Keratinocyte (primary cell): Measurements from ENCODE around the gene SMCO4. TPM values are rescaled to one million over a fixed set of nuclear protein-coding genes. Genes with fewer than 3 reads are reported as not detected.

ENCODE experiments used
- DNase-seq: peaks from one replicate; pipeline ENCODE4 v3.0.0-alpha.2; 2011; ENCODE audit warnings: low read depth, missing footprints, low spot score
- FAIRE-seq: peaks from 2 replicates; lab custom pipeline; 2011; peaks lifted over from hg19 to GRCh38; lab: Jason Lieb, UNC
- H2AFZ ChIP-seq: 2 replicates; pipeline ENCODE4 v1.6.0; 2012; ENCODE audit warnings: low read length, control low read depth, inconsistent platforms; ENCODE audit not compliant: control insufficient read depth
- H3K27ac ChIP-seq: 2 replicates; pipeline ENCODE4 v1.5.1; 2011; ENCODE audit warnings: low read length; ENCODE audit not compliant: control insufficient read depth, insufficient read depth
- H3K27me3 ChIP-seq: 3 replicates; pipeline ENCODE4 v1.6.0; 2011; ENCODE audit warnings: low read length; ENCODE audit not compliant: control insufficient read depth, insufficient read depth; ENCODE audit errors: extremely low read depth
- H3K36me3 ChIP-seq, 2 experiments: 2 replicates in 1 of 2; 3 replicates in 1 of 2; pipeline ENCODE4 v1.5.1; 2011; ENCODE audit warnings: low read length in 2 of 2, mild to moderate bottlenecking in 1 of 2; ENCODE audit not compliant: control insufficient read depth in 2 of 2, insufficient read depth in 2 of 2; ENCODE audit errors: extremely low read depth in 1 of 2
- H3K4me1 ChIP-seq: 3 replicates; pipeline ENCODE4 v1.5.1; 2011; ENCODE audit warnings: low read length; ENCODE audit not compliant: control insufficient read depth, insufficient read depth; ENCODE audit errors: extremely low read depth
- H3K4me2 ChIP-seq: 3 replicates; pipeline ENCODE4 v1.6.0; 2011; ENCODE audit warnings: low read depth, low read length; ENCODE audit not compliant: control insufficient read depth, insufficient read depth; ENCODE audit errors: extremely low read depth
- H3K4me3 ChIP-seq, 3 experiments: fragments of 200-600 bp in 1 of 3; sonication (generic) in 1 of 3; 2 replicates in 2 of 3; 3 replicates in 1 of 3; pipeline ENCODE4 v1.5.1; 2011 to 2016; ENCODE audit warnings: low read length in 3 of 3, mild to moderate bottlenecking in 3 of 3, control low read depth in 2 of 3, inconsistent platforms in 1 of 3, low read depth in 1 of 3, mixed read lengths in 1 of 3, mixed run types in 1 of 3, moderate library complexity in 1 of 3; ENCODE audit not compliant: control insufficient read depth in 2 of 3, insufficient read depth in 2 of 3; ENCODE audit errors: extremely low read depth in 1 of 3
- H3K79me2 ChIP-seq: 2 replicates; pipeline ENCODE4 v1.6.0; 2012; ENCODE audit warnings: low read length; ENCODE audit not compliant: control insufficient read depth, insufficient read depth
- H3K9ac ChIP-seq: 3 replicates; pipeline ENCODE4 v1.6.0; 2011; ENCODE audit warnings: low read length; ENCODE audit not compliant: control insufficient read depth, insufficient read depth; ENCODE audit errors: extremely low read depth
- H3K9me1 ChIP-seq: 3 replicates; pipeline ENCODE4 v1.6.0; 2011; ENCODE audit warnings: low read length; ENCODE audit not compliant: control insufficient read depth, insufficient read depth; ENCODE audit errors: extremely low read depth
- H3K9me3 ChIP-seq: 2 replicates; pipeline ENCODE4 v1.5.1; 2012; ENCODE audit warnings: low read depth, low read length; ENCODE audit not compliant: control insufficient read depth
- H4K20me1 ChIP-seq: 3 replicates; pipeline ENCODE4 v1.6.0; 2011; ENCODE audit warnings: low read length; ENCODE audit not compliant: control insufficient read depth, insufficient read depth; ENCODE audit errors: extremely low read depth
- EZH2 ChIP-seq: IDR thresholded peaks from one replicate; pipeline ENCODE4 v1.6.1; 2012; ENCODE audit warnings: inconsistent platforms, mild to moderate bottlenecking, low read length, moderate library complexity
- dilution Hi-C: fragments of 300-500 bp; cut with MboI; formaldehyde crosslinking; loops from one replicate; pipeline ENCODE4 v1.7.0; 2020; ENCODE audit warnings: low sequenced_read_pairs; ENCODE audit not compliant: extremely low pct_ligation_motif_present
- polyA plus RNA-seq, 5 experiments: library from polyadenylated mRNA; depleted of rRNA in 3 of 5; stranded (reverse) in 3 of 5; stranded (forward) in 1 of 5; unstranded in 1 of 5; fragments of >200 nt; gene quantifications; 1 replicate in 1 of 5; 2 replicates in 3 of 5; 3 replicates in 1 of 5; pipeline versions ENCODE4 v1.2.1 to v1.2.3, GENCODE V29; 2011 to 2012; ENCODE audit warnings: missing spikeins in 2 of 5, low read depth in 1 of 5, low replicate concordance in 1 of 5
- TF ChIP-seq, protein P1 (sequence below), 3 experiments: IDR thresholded peaks in 1 of 3; conservative IDR thresholded peaks in 1 of 3; optimal IDR thresholded peaks in 1 of 3; 2 replicates in 2 of 3; 3 replicates in 1 of 3; pipeline versions ENCODE3 to v1.5.1; 2011; ENCODE audit warnings: low read length in 3 of 3, mild to moderate bottlenecking in 3 of 3, moderate library complexity in 2 of 3, control low read depth in 1 of 3, inconsistent platforms in 1 of 3; ENCODE audit not compliant: insufficient read depth in 2 of 3; ENCODE audit errors: extremely low read depth in 1 of 3

Gene SMCO4
- polyA plus RNA-seq, 1 donor (not counting 4 experiments of a cell fraction or from before 2014, with no cell fraction given): 1.5 TPM

- DNase-seq: no peak
- no peaks in the 10 kb centered on the region for H3K79me2 ChIP-seq
- TF ChIP-seq, protein P1, sequence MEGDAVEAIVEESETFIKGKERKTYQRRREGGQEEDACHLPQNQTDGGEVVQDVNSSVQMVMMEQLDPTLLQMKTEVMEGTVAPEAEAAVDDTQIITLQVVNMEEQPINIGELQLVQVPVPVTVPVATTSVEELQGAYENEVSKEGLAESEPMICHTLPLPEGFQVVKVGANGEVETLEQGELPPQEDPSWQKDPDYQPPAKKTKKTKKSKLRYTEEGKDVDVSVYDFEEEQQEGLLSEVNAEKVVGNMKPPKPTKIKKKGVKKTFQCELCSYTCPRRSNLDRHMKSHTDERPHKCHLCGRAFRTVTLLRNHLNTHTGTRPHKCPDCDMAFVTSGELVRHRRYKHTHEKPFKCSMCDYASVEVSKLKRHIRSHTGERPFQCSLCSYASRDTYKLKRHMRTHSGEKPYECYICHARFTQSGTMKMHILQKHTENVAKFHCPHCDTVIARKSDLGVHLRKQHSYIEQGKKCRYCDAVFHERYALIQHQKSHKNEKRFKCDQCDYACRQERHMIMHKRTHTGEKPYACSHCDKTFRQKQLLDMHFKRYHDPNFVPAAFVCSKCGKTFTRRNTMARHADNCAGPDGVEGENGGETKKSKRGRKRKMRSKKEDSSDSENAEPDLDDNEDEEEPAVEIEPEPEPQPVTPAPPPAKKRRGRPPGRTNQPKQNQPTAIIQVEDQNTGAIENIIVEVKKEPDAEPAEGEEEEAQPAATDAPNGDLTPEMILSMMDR (optimal IDR thresholded peaks at IDR 0.05 in 1 of 3, IDR thresholded peaks at IDR 0.05 in 1 of 3, conservative IDR thresholded peaks at IDR 0.05 in 1 of 3; ENCODE audit: extremely low read depth in 1 of 3, insufficient read depth in 2 of 3, low read length in 3 of 3): no peak
- no peak for TF ChIP-seq EZH2
- H3K27ac ChIP-seq: no peak overlapping the region
- no peaks in the 10 kb centered on the region for H3K36me3 ChIP-seq
- no peaks in the 10 kb centered on the region for H3K9me3 ChIP-seq
- H3K4me3 ChIP-seq: no peak overlapping the region
- peaks cover 24% of the 10 kb centered on the region for H3K4me1 ChIP-seq
- H3K27me3 ChIP-seq: peaks cover 4% of the 10 kb centered on the region
- H3K9ac ChIP-seq: no peak overlapping the region
- H3K4me2 ChIP-seq: peak overlapping the region; percentile 43
- H3K9me1 ChIP-seq: no peaks in the 10 kb centered on the region
- dilution Hi-C loops: no loop called here
- H2AFZ ChIP-seq: no peak overlapping the region
- no peak for FAIRE-seq
- H4K20me1 ChIP-seq: no peaks in the 10 kb centered on the region
Measured at GRCh38 chr11:93517611-93518010, 25.6 kb downstream of the SMCO4 start.

DNA sequence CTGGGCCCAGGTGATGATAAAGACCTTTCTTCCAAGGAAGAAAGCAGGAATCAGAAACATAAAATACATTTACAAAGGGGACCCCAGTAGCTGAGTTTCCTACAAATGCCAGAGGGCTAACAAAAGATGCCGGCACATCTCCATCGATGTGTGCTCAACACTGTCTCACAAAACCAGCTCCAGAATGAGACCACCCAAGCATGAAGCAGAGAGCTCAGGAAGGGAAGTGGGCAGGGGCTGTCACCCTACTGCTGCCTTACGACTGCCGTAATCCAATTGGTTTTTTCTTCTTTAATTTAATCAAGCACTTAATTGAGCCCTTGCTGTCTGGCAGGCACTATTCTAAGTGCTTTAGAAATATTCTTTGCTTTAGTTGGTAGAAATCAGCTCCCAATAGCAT is 26.1 kb downstream of the SMCO4 start:
- no peaks in the 10 kb centered on the region for H4K20me1 ChIP-seq
- peaks cover 4% of the 10 kb centered on the region for H3K27me3 ChIP-seq
- dilution Hi-C loops: no loop called here

More for the DNA sequence above, 26.1 kb downstream of the SMCO4 start:
- H3K4me3 ChIP-seq: no peak overlapping the region
- DNase-seq (no peak), FAIRE-seq (no peak)
- no peak overlapping the region for H3K4me2 ChIP-seq
- H3K36me3 ChIP-seq: no peaks in the 10 kb centered on the region
- no peak overlapping the region for H2AFZ ChIP-seq
- no peaks in the 10 kb centered on the region for H3K9me1 ChIP-seq
- H3K9ac ChIP-seq: no peak overlapping the region
- no peaks in the 10 kb centered on the region for H3K9me3 ChIP-seq
- no peak overlapping the region for H3K27ac ChIP-seq
- no peaks in the 10 kb centered on the region for H3K79me2 ChIP-seq
- peaks cover 24% of the 10 kb centered on the region for H3K4me1 ChIP-seq
- TF ChIP-seq, protein P1 (optimal IDR thresholded peaks at IDR 0.05 in 1 of 3, IDR thresholded peaks at IDR 0.05 in 1 of 3, conservative IDR thresholded peaks at IDR 0.05 in 1 of 3; ENCODE audit: extremely low read depth in 1 of 3, insufficient read depth in 2 of 3, low read length in 3 of 3): no peak
- no peak for TF ChIP-seq EZH2
